HCT116 (cell line): Measurements from ENCODE around the gene KCNMB2. TPM values are rescaled to one million over a fixed set of nuclear protein-coding genes. Genes with fewer than 3 reads are reported as not detected.

Experiments used
- ATAC-seq: fragments of 200-7000 bp; cut with Tn5 transposase; 2 replicates; pipeline ENCODE4 v1.9.1; 2020; ENCODE audit warnings: mild to moderate bottlenecking, moderate library complexity
- BruUV-seq: library from RNA; stranded (reverse); fragments of 400-500 nt; replicated peaks from 2 replicates; lab custom pipeline; 2021; lab: Mats Ljungman, UMichigan
- CTCF ChIA-PET: fragments of 300-600 bp; sonication (Branson Sonifier 250); formaldehyde crosslinking; loops from one replicate; lab custom pipeline; 2021; ENCODE audit warnings: antibody characterized with exemption; lab: Charles Lee
- POLR2A ChIA-PET: fragments of 300-600, 350-600 bp; sonication (Branson Sonifier 250); formaldehyde crosslinking; loops from one replicate; lab custom pipeline; 2021; ENCODE audit warnings: antibody characterized with exemption; lab: Charles Lee
- RAD21 ChIA-PET, 2 experiments: fragments of 300-600 bp; sonication (Branson Sonifier 250); formaldehyde crosslinking; loops; one replicate each; lab custom pipeline; 2023; ENCODE audit warnings: low total read pairs in 2 of 2; ENCODE audit not compliant: uncharacterized antibody in 2 of 2, unreplicated experiment in 2 of 2, low non-redundant PET in 1 of 2; lab: Charles Lee
- DNase-seq: peaks from one replicate; pipeline ENCODE4 v3.0.0-alpha.2; 2010; ENCODE audit warnings: low read depth, low spot score
- H2AFZ ChIP-seq: fragments of 200-600 bp; shearing (Covaris generic), sonication (generic); 2 replicates; pipeline ENCODE4 v1.6.1; 2017; ENCODE audit warnings: low read depth, mixed run types, mixed read lengths, antibody characterized with exemption, low read length; ENCODE audit not compliant: poor library complexity, severe bottlenecking
- H3K27ac ChIP-seq: 2 replicates; pipeline ENCODE4 v1.5.1; 2012; ENCODE audit warnings: low read depth, low read length
- H3K27me3 ChIP-seq: fragments of 200-600 bp; sonication (generic); 2 replicates; pipeline ENCODE4 v1.6.1; 2016; ENCODE audit warnings: mixed run types, low read length, mixed read lengths; ENCODE audit not compliant: insufficient read depth
- H3K36me3 ChIP-seq, 2 experiments: fragments of 200-500 bp in 1 of 2; fragments of 200-600 bp in 1 of 2; sonication (Bioruptor generic) in 1 of 2; sonication (generic) in 1 of 2; 2 replicates each; pipeline versions ENCODE4 v1.5.1 to v1.6.1; 2014 to 2016; ENCODE audit warnings: low read length in 2 of 2, inconsistent platforms in 1 of 2, mixed read lengths in 1 of 2, mixed run types in 1 of 2; ENCODE audit not compliant: insufficient read depth in 2 of 2, control insufficient read depth in 1 of 2
- H3K4me1 ChIP-seq, 2 experiments: fragments of 200-600 bp in 1 of 2; sonication (generic) in 1 of 2; 2 replicates each; pipeline versions ENCODE4 v1.5.1 to v1.6.1; 2012 to 2017; ENCODE audit warnings: low read length in 2 of 2, inconsistent platforms in 1 of 2, mild to moderate bottlenecking in 1 of 2, mixed read lengths in 1 of 2, mixed run types in 1 of 2, moderate library complexity in 1 of 2; ENCODE audit not compliant: insufficient read depth in 2 of 2, control insufficient read depth in 1 of 2
- H3K4me2 ChIP-seq: fragments of 200-600 bp; sonication (generic); 2 replicates; pipeline ENCODE4 v1.6.1; 2017; ENCODE audit warnings: mixed run types, low read length, mixed read lengths
- H3K4me3 ChIP-seq, 2 experiments: fragments of 200-600 bp in 1 of 2; sonication (generic) in 1 of 2; replicated peaks in 1 of 2; 2 replicates each; pipeline ENCODE4 v1.5.1; 2011 to 2016; ENCODE audit warnings: low read length in 2 of 2, control low read depth in 1 of 2, low read depth in 1 of 2, mild to moderate bottlenecking in 1 of 2, mixed read lengths in 1 of 2, mixed run types in 1 of 2
- H3K79me2 ChIP-seq: fragments of 200-600 bp; sonication (generic); 2 replicates; pipeline ENCODE4 v1.6.1; 2017; ENCODE audit warnings: mild to moderate bottlenecking, mixed run types, low read length, moderate library complexity, mixed read lengths; ENCODE audit not compliant: insufficient read depth
- H3K9ac ChIP-seq: fragments of 200-600 bp; sonication (generic); 2 replicates; pipeline ENCODE4 v1.6.1; 2016; ENCODE audit warnings: low read length, mixed read lengths
- H3K9me2 ChIP-seq: fragments of 200-600 bp; sonication (generic), shearing (Covaris generic); 2 replicates; pipeline ENCODE4 v1.6.1; 2017; ENCODE audit warnings: mixed run types, mild to moderate bottlenecking, moderate library complexity; ENCODE audit not compliant: insufficient read depth
- H3K9me3 ChIP-seq, 2 experiments: fragments of 200-500 bp in 1 of 2; fragments of 200-600 bp in 1 of 2; sonication (Bioruptor generic) in 1 of 2; sonication (generic) in 1 of 2; 2 replicates each; pipeline ENCODE4 v1.6.1; 2014 to 2017; ENCODE audit warnings: low read length in 2 of 2, mixed read lengths in 2 of 2, inconsistent platforms in 1 of 2, low read depth in 1 of 2, mild to moderate bottlenecking in 1 of 2, mixed run types in 1 of 2, moderate library complexity in 1 of 2; ENCODE audit not compliant: control insufficient read depth in 1 of 2, insufficient read depth in 1 of 2
- H4K20me1 ChIP-seq: fragments of 200-600 bp; sonication (generic), shearing (Covaris generic); 2 replicates; pipeline ENCODE4 v1.6.1; 2017; ENCODE audit warnings: mixed run types, mild to moderate bottlenecking, moderate library complexity; ENCODE audit not compliant: insufficient read depth
- ATF3 ChIP-seq: IDR thresholded peaks from 2 replicates; pipeline ENCODE4 v1.6.1; 2012
- CEBPB ChIP-seq: IDR thresholded peaks from 2 replicates; pipeline ENCODE4 v1.6.1; 2012; ENCODE audit warnings: low read depth
- EGR1 ChIP-seq: IDR thresholded peaks from 2 replicates; pipeline ENCODE4 v1.6.1; 2012; ENCODE audit warnings: low read depth
- ELF1 ChIP-seq: IDR thresholded peaks from 2 replicates; pipeline ENCODE4 v1.6.1; 2012; ENCODE audit warnings: low read depth, borderline replicate concordance
- EZH2phosphoT487 ChIP-seq: fragments of 200-600 bp; IDR thresholded peaks from 2 replicates; pipeline ENCODE4 v1.6.1; 2018; ENCODE audit warnings: antibody characterized with exemption, borderline replicate concordance
- FOSL1 ChIP-seq: IDR thresholded peaks from 2 replicates; pipeline ENCODE4 v1.6.1; 2012; ENCODE audit warnings: low read depth
- POLR2AphosphoS5 ChIP-seq: IDR thresholded peaks from 2 replicates; pipeline ENCODE4 v1.6.1; 2011; ENCODE audit warnings: mild to moderate bottlenecking, low read depth, low read length, moderate library complexity
- RAD21 ChIP-seq: IDR thresholded peaks from 2 replicates; pipeline ENCODE4 v1.6.1; 2012; ENCODE audit warnings: low read depth, mild to moderate bottlenecking
- REST ChIP-seq: IDR thresholded peaks from 2 replicates; pipeline ENCODE4 v1.6.1; 2012; ENCODE audit warnings: low read depth
- SIN3A ChIP-seq: IDR thresholded peaks from 2 replicates; pipeline ENCODE4 v1.6.1; 2012; ENCODE audit warnings: low read depth
- SRF ChIP-seq: IDR thresholded peaks from 2 replicates; pipeline ENCODE4 v1.6.1; 2012; ENCODE audit warnings: low read depth
- TCF7L2 ChIP-seq: IDR thresholded peaks from 2 replicates; pipeline ENCODE4 v1.7.0; 2011; ENCODE audit warnings: borderline replicate concordance, inconsistent platforms; ENCODE audit not compliant: insufficient read depth, insufficient read length; ENCODE audit errors: extremely low read depth
- ZBTB33 ChIP-seq: IDR thresholded peaks from 2 replicates; pipeline ENCODE4 v1.6.1; 2011; ENCODE audit warnings: mild to moderate bottlenecking, low read length, moderate library complexity; ENCODE audit not compliant: insufficient replicate concordance; ENCODE audit errors: extremely low read depth
- ZFX ChIP-seq: fragments of 450-650 bp; IDR thresholded peaks from 2 replicates; pipeline ENCODE4 v1.6.1; 2017
- ZNF274 ChIP-seq: fragments of 200-500 bp; sonication (Bioruptor generic); IDR thresholded peaks from 2 replicates; pipeline ENCODE4 v1.6.1; 2014; ENCODE audit warnings: mild to moderate bottlenecking, low read depth, low read length, inconsistent platforms
- intact Hi-C: fragments of 100-400 bp; cut with micrococcal nuclease; formaldehyde crosslinking; loops from 2 replicates; pipeline ENCODE4 v1.10.0; 2022
- total RNA-seq: library from RNA; stranded (reverse); gene quantifications from one replicate; pipeline ENCODE4 v1.2.1, GENCODE V29; 2021; ENCODE audit not compliant: unreplicated experiment
- TF ChIP-seq, protein P1 (sequence below): IDR thresholded peaks from 2 replicates; pipeline ENCODE4 v1.6.1; 2012
- TF ChIP-seq, protein P2 (sequence below), 3 experiments: fragments of 200-600 bp in 1 of 3; sonication (generic) in 1 of 3; IDR thresholded peaks in 2 of 3; conservative IDR thresholded peaks in 1 of 3; 2 replicates each; pipeline ENCODE4 v1.5.1; 2012 to 2017; ENCODE audit warnings: low read depth in 2 of 3, low read length in 2 of 3, antibody characterized with exemption in 1 of 3, borderline replicate concordance in 1 of 3, control low read depth in 1 of 3, mild to moderate bottlenecking in 1 of 3, mixed read lengths in 1 of 3, mixed run types in 1 of 3, moderate library complexity in 1 of 3; ENCODE audit not compliant: insufficient read depth in 1 of 3

Gene KCNMB2
- total RNA-seq, 1 experiment from 2014 or later: not detected

- no peak for TF ChIP-seq ZFX
- no peak for TF ChIP-seq FOSL1
- TF ChIP-seq, protein P1, sequence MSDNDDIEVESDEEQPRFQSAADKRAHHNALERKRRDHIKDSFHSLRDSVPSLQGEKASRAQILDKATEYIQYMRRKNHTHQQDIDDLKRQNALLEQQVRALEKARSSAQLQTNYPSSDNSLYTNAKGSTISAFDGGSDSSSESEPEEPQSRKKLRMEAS: no peak
- TF ChIP-seq CEBPB: no peak
- no peak for TF ChIP-seq ATF3
Measured at GRCh38 chr3:178519701-178520100, 16.5 kb upstream of the KCNMB2 start (continued).

DNA sequence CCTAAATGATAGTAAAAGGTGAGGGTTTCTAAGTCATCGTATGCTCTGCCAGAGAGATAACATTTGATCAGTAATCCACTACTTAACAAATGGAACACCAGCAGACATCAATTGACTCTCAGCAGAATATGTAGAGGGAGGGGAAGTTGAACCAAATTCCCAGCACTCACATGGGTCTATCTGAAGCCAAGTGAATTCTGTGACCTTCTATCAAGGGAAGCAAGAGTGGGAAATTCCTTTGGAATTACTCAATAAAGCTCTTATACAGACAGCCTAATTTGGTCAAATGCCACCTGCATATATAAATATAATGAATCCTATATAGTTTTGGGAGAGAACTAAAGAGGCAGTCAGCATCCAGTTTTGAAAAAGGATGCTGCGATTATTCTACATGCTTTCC lies 15.8 kb upstream of the KCNMB2 start:
- no peak overlapping the region for H3K27ac ChIP-seq
- no peaks in the 10 kb centered on the region for H3K36me3 ChIP-seq
- no peaks in the 10 kb centered on the region for H3K79me2 ChIP-seq
- no peak overlapping the region for H2AFZ ChIP-seq
- no peak overlapping the region for H3K9ac ChIP-seq
- TF ChIP-seq SIN3A (no peak), ZBTB33 (no peak), SRF (no peak), TCF7L2 (no peak), EGR1 (no peak), ELF1 (no peak), ATF3 (no peak), ZNF274 (no peak), FOSL1 (no peak), RAD21 (no peak), ZFX (no peak), EZH2phosphoT487 (no peak), CEBPB (no peak), REST (no peak), POLR2AphosphoS5 (no peak)
- TF ChIP-seq, protein P1: no peak
- TF ChIP-seq, protein P2, sequence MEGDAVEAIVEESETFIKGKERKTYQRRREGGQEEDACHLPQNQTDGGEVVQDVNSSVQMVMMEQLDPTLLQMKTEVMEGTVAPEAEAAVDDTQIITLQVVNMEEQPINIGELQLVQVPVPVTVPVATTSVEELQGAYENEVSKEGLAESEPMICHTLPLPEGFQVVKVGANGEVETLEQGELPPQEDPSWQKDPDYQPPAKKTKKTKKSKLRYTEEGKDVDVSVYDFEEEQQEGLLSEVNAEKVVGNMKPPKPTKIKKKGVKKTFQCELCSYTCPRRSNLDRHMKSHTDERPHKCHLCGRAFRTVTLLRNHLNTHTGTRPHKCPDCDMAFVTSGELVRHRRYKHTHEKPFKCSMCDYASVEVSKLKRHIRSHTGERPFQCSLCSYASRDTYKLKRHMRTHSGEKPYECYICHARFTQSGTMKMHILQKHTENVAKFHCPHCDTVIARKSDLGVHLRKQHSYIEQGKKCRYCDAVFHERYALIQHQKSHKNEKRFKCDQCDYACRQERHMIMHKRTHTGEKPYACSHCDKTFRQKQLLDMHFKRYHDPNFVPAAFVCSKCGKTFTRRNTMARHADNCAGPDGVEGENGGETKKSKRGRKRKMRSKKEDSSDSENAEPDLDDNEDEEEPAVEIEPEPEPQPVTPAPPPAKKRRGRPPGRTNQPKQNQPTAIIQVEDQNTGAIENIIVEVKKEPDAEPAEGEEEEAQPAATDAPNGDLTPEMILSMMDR (IDR thresholded peaks at IDR 0.05 in 2 of 3, conservative IDR thresholded peaks at IDR 0.05 in 1 of 3; ENCODE audit: borderline replicate concordance in 1 of 3, insufficient read depth in 1 of 3, low read depth in 2 of 3, low read length in 2 of 3): no peak
- no peaks in the 10 kb centered on the region for H3K9me3 ChIP-seq
- no peaks in the 10 kb centered on the region for H4K20me1 ChIP-seq
- DNase-seq: no peak
- ChIA-PET RAD21 (no interaction called here), POLR2A (no interaction called here), CTCF (no interaction called here)
- H3K4me3 ChIP-seq: no peak overlapping the region
- no peaks in the 10 kb centered on the region for H3K4me1 ChIP-seq
- no peak overlapping the region for H3K4me2 ChIP-seq
- ATAC-seq: no peak
- H3K9me2 ChIP-seq: no peaks in the 10 kb centered on the region
- H3K27me3 ChIP-seq: no peaks in the 10 kb centered on the region
- no TSS peak for BruUV-seq
- intact Hi-C loops: no loop called here
